Measurements from ENCODE around the gene VPS36. TPM values are rescaled to one million over a fixed set of nuclear protein-coding genes. Genes with fewer than 3 reads are reported as not detected.
"Not testable (repeated sequence)": the region's sequence is repeated elsewhere in the genome, so short reads cannot be mapped to it uniquely, and the experiment has no call there.

Gene VPS36
- total RNA-seq, 2 donors from 2014 or later: 24.0 to 37.6 TPM

DNA sequence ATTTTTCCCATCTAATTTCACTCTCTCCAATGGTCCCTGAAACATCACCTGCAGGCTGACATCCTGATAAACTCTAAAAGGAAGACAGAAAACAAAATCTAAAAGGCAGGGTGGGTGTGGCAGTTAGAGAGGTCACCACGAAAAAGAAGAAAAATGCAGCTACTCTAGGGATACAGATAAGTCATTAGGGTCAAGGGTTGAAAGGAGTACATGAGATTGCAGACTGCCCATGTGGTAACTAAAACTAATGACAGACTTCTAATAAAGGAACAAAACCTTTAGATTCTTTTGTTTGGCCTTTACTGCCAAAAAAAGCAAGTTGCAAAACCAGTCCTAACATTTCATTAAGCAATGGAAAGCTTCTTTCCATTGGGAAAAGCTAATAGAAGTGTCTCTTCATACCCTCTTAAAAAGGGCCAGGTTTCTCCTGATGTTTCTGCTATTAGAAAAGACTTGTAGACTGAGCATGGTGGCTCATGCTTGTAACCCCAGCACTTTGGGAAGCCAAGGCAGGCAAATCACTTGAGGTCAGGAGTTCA lies 75.5 kb downstream of the VPS36 start:
- H3K27me3 Mint-ChIP-seq: no peaks in the 10 kb centered on the region
- H3K4me1 Mint-ChIP-seq: no peaks in the 10 kb centered on the region
- H3K9me3 Mint-ChIP-seq: no peaks in the 10 kb centered on the region
- no peak overlapping the region for H3K4me3 Mint-ChIP-seq
- no peak overlapping the region for H3K27ac Mint-ChIP-seq
- H3K36me3 Mint-ChIP-seq (ENCODE audit: low read depth): no peaks in the 10 kb centered on the region
- ATAC-seq (replicated peaks): no peak

- Mint-ChIP-seq H3K4me3 (no peak overlapping the region), H3K36me3 (ENCODE audit: low read depth) (no peaks in the 10 kb centered on the region), H3K27me3 (no peaks in the 10 kb centered on the region), H3K27ac (no peak overlapping the region), H3K9me3 (no peaks in the 10 kb centered on the region), H3K4me1 (no peaks in the 10 kb centered on the region)
- ATAC-seq (replicated peaks): no peak
These were observed 76.0 kb downstream of the VPS36 start for GRCh38 chr13:52374389-52374788.

DNA sequence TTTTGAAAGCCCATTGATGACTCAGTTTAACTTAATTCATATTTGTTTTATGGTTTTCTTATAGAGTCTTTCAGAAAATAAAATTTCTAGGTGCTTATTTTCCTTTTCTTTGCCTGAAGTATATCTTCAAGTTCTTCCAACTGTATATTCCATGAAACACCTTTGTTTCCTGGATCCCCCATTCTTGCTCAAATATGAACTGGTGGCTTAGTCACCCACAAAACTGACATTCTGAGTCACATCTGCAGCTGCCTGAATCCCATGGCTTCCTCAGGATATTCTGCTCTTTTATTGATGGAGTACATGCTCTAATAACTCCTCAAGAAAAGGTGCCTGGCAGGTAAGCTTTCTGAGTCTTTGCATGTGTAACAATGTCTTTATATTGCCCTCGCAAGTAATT lies 77.2 kb downstream of the VPS36 start:
- not testable (repeated sequence) for H3K4me1 Mint-ChIP-seq; H3K36me3 Mint-ChIP-seq (ENCODE audit: low read depth); H3K9me3 Mint-ChIP-seq; H3K27me3 Mint-ChIP-seq; H3K27ac Mint-ChIP-seq; H3K4me3 Mint-ChIP-seq; ATAC-seq (replicated peaks)

DNA sequence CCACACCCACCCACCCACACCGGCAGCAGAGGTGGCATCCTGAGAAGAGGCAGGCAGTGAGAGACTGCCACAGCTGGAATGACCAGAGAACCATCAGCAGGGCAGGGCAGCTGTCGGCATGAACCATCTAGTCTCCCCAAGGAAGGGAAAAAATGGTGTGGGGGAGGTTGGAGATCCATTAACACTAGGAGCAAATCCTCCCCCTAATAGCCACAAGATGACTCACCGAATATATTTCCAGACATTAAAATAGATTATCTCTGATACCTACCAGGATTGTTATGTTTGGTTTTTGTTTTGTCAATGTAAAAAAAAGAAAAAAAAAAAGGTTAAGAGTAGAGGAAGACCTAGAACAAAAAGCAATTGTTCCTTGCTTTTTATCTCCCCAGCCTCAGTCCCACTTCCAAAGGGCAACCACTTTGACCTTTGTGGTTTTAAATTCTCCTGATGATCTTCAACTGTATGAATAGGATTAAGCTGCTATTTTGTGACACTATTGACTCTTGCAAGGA lies 78.6 kb downstream of the VPS36 start:
- Mint-ChIP-seq H3K36me3 (ENCODE audit: low read depth) (no peaks in the 10 kb centered on the region), H3K27ac (no peak overlapping the region), H3K9me3 (no peaks in the 10 kb centered on the region), H3K4me1 (no peaks in the 10 kb centered on the region), H3K27me3 (no peaks in the 10 kb centered on the region), H3K4me3 (no peak overlapping the region)
- ATAC-seq (replicated peaks): no peak

- H3K27ac Mint-ChIP-seq: no peak overlapping the region
- no peak overlapping the region for H3K4me3 Mint-ChIP-seq
- no peak for ATAC-seq (replicated peaks)
- H3K27me3 Mint-ChIP-seq: no peaks in the 10 kb centered on the region
- H3K9me3 Mint-ChIP-seq: no peaks in the 10 kb centered on the region
- H3K4me1 Mint-ChIP-seq: no peaks in the 10 kb centered on the region
- H3K36me3 Mint-ChIP-seq (ENCODE audit: low read depth): no peaks in the 10 kb centered on the region
These were observed 84.1 kb downstream of the VPS36 start for GRCh38 chr13:52366291-52366690.

Other genes starting within 250 kb of the VPS36 start
- gene THSD1, start 44.5 kb downstream of the VPS36 start, total RNA-seq: under 1 TPM; 0.32 to 0.54 TPM
- 10 to 100 TPM; 61.0 to 79.7 TPM for gene CKAP2, start 4.8 kb upstream of the VPS36 start, total RNA-seq
- gene HNRNPA1L2, start 191.8 kb upstream of the VPS36 start, total RNA-seq: 1 to 10 TPM; 4.4 to 8.1 TPM
- 10 to 100 TPM; 50.2 to 66.7 TPM for gene SUGT1, start 202.2 kb upstream of the VPS36 start, total RNA-seq

All from activated T-helper 17 cell treated with anti-CD3 and anti-CD28 coated beads, Interleukin-2, amount 50 U/mL, for 72 hours (primary cell).